C4-2B (cell line): ENCODE data around the gene TRMT112.

Source experiments
- CTCF ChIP-seq: fragments of 450-650 bp; conservative IDR thresholded peaks from 2 replicates; pipeline ENCODE4 v1.5.1; 2017; ENCODE audit warnings: mild to moderate bottlenecking
- ZFX ChIP-seq: fragments of 450-650 bp; IDR thresholded peaks from 2 replicates; pipeline ENCODE4 v1.6.1; 2017

- TF ChIP-seq CTCF (no peak), ZFX (no peak)
Measured at GRCh38 chr11:64296830-64297698, 20.3 kb downstream of the TRMT112 start.
